Left renal cortex interstitium (tissue), 4 donors: ENCODE results near the gene ZNFX1. TPM values are rescaled to one million over a fixed set of nuclear protein-coding genes. Genes with fewer than 3 reads are reported as not detected.

Experiments used
- DNase-seq, 4 donors: peaks; one replicate each; pipeline ENCODE4 v3.0.0-alpha.2; 2013; ENCODE audit warnings: low read depth in 4 of 4, low spot score in 2 of 4, missing footprints in 1 of 4
- polyA plus RNA-seq, 4 donors: library from polyadenylated mRNA; unstranded; fragments of 120-200 nt; gene quantifications; one replicate each; pipeline ENCODE4 v1.2.1, GENCODE V29; 2013; ENCODE audit not compliant: insufficient read length in 4 of 4

ZNFX1 gene
- polyA plus RNA-seq, 4 donors, result 15.5 to 17.1 (median 17.0) TPM

DNA sequence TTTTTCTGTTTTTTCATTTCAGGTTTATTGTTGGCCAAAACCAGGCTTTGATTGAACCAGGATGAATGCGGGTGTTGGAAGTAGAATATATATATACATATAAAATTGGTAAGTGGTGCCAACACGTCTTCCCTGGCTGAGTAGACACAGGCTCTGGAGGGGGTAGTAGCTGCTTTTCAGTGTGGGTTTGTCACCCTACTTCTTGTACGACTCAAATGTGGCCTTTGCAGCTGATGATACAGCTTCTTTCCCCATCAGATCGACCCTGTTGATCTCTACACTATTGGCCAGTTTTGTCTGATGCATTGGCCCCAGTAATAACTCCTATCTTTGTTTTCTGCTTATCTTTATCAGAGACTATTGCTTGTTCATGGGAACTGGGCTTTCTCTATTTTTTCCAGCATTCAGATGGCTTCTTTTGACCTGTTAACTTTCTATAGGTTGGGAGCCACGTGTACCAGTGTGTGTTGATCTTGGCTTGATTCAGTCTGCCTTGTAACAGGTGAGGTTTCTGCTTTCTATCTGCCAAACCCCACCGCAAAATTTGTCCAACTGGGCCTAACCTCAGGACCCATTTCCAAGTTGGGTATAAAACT lies 2.7 kb upstream of the ZNFX1 start:
- DNase-seq, result no peak

DNA sequence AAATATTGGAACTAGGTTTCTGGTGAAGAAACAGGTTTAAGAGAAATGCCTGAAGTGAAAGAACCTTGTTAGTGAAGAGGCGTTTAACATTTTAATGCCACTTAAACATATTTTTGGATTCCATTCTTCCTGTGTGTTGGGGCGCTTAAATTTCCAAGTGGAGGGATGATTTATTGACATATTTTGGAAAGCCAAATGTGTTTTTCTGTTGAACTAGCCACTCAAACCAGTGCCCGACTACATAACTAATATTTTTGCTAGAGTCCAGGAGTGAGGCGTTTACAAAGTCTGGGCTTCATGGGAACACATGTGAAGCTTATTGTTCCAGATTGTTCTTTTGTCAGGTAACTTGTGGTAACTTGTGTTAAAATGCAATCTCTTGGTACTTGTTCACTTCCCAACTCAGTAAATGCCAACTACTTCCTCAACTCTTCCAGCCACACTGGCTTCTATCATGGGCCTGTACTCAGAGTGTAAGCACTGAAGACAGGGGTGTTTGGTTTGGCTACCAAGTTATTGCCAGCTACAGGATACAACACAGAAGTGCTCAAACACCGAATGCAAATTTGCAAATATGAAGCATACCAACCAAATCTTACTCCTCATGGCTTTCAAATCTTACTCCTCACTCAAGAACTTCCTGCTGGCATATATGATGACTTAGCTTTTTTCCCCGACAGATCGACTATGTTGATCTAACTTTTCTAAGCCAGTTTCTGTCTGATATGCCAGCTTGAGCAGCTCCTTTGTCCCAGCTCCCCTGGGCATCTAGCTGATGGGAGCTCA lies 2.0 kb upstream of the ZNFX1 start:
- no peak for DNase-seq

DNA sequence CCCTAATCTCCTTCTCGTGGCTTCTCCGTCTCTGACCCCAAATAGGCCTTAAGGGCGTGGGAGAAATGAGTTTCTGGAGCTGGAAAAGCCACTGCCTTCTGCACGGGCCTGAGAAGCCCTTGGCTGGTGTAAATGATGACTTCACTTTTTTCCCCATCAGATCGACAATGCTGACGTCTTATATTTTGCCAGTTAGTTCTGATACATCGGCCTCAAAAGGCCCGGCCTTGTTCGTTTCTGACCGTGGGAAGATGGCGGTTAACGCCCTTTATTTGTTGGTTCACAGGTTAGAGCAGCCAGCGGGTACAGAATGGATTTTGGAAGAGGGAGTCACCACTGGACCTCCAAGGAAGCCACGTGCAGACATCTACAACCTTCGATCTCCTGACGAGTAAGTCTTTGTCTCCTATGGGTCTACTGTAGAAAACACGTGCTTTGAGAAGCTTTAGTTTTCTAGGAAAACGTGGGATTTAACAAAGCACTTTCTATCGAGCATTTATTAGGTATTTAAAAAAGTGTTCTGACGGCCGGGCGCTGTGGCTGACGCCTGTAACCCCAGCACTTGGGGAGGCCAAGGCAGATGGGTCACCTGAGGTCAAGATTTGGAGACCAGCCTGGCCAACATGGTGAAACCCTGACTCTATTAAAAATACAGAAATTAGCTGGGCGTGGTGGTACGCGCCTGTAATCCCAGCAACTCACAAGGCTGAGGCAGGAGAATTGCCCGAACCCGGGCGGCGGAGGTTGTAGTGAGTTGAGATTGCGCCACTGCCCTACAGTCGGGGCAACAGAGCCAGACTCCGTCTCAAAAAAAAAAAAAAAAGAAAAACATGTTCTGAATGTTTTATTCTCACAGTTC lies 1.2 kb upstream of the ZNFX1 start:
- no peak for DNase-seq

DNA sequence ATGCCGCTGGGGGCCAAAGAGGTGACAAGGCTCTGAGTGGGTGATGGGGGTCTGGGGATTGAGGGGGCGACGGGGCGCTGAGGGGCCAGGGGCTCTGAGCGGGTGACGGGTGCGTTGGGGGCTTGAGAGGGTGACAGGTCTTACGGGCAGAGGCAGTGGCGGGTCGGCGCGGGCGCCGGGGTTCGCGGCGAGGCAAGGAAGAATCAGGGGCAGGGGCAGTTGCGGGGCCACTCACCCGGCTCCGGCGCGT lies 146 bp downstream of the ZNFX1 start:
- no peak for DNase-seq

- DNase-seq, result no peak
Observed at GRCh38 chr20:49276961-49277785, 684 bp downstream of the ZNFX1 start.

GRCh38 chr20:49276161-49276960 lies 1.5 kb downstream of the ZNFX1 start:
- DNase-seq, result peak in 1 of 4 donors; percentile 36

GRCh38 chr20:49275636-49276035 lies 2.2 kb downstream of the ZNFX1 start:
- DNase-seq, result no peak

DNA sequence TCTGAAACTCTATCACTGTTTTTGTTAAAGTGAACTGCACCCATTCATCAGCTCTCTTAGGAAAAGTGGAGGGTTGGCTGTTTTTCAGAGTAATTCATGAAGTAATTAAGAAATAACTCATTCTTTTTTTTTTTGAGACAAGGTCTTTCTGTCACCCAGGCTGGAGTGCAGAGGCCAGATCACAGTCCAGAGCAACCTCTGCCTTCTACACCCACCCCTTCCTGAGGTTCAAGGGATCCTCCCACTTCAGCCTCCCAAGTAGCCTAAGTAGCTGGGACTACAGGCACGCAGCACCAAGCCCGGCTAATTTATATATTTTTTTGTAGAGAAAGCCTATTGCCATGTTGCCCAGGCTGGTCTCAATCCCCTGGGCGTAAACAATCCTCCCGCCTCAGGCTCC lies 2.6 kb downstream of the ZNFX1 start:
- DNase-seq, result no peak

DNA sequence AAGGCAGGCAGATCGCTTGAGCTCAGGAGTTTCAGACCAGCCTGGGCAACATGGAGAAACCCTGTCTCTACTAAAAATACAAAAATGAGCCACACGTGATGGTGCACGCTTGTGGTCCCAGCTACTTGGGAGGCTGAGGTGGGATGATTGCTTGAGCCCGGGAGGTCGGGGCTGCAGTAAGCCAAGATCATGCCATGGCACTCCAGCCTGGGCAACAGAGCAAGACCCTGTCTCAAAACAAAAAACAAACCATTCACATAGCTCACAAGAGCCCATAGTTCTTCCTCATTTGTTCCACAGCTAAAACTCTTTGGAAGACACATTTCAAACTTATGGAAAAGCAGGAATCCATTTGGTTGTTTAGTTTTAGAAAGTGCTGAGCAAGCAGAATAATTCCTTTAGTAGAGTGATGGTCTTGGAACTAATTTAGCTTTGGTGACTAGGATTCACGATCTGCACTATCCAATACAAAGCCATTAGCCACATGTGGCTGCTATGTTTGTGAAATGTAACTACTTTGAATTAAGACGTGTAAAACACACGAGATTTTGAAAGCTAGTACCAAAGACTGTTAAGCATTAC lies 4.1 kb downstream of the ZNFX1 start:
- DNase-seq, result no peak

DNA sequence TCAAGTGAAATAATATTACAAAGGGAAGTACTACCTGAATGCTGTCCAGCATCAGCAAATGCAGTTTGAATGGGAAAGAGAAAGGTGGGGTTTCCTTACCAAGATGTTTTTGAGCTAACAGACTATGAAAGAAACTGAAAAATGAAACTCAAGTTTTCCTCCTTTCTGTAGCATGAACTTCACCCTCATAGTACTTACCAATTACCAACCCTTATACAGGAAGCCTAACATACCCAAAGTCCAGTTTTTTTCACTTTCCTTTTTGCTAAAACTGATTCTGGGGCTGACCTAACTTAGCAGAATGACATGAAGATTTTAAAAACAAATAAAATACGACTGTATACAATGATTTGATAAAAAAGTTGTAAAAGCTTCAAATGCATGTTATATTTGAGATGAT lies 5.2 kb downstream of the ZNFX1 start:
- DNase-seq, result no peak

- no peak for DNase-seq
Observed at GRCh38 chr20:49270736-49271135, 7.1 kb downstream of the ZNFX1 start.

GRCh38 chr20:49270177-49270576 lies 7.7 kb downstream of the ZNFX1 start:
- DNase-seq, result no peak

GRCh38 chr20:49268600-49269365 lies 9.1 kb downstream of the ZNFX1 start:
- DNase-seq, result no peak

DNA sequence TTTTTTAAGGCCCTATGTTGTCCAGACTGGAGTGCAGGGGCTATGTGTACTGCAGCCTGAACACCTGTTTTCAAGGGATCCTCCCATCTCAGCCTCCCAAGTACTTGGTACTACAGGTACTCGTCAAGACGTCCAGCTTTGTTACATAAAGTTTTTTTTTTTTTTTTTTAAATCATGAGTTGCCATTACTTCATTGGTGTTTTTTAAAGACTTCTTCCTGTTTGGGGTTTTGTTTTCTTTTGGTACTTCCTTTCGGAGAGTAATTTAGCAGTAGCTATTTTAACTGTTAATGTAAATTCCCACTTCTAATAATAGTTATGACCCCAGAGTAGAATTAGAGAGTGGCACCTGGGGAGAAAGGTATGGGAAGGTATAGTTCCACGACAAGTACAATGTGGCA lies 10.5 kb downstream of the ZNFX1 start:
- DNase-seq, result no peak

GRCh38 chr20:49262444-49262843 lies 15.4 kb downstream of the ZNFX1 start:
- no peak for DNase-seq

GRCh38 chr20:49261173-49261572 lies 16.7 kb downstream of the ZNFX1 start:
- DNase-seq, result no peak

DNA sequence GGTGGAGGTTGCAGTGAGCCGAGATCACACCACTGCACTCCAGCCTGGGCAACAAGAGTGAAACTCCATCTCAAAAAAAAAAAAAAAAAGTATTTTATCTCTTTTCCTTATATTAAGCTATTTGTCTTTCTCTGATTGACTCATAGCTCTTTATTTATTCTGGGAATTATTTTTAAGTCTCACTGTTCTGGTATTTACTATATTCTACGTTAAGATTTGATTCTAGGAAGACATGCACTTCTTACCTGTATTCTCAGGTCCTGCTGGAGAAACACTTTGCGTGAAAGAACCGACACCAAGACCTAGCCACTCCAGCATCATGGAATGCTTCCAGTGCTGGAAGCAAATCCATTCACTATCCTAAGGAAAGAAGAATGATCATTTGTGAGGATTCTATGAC lies 17.6 kb downstream of the ZNFX1 start:
- DNase-seq, result no peak

DNA sequence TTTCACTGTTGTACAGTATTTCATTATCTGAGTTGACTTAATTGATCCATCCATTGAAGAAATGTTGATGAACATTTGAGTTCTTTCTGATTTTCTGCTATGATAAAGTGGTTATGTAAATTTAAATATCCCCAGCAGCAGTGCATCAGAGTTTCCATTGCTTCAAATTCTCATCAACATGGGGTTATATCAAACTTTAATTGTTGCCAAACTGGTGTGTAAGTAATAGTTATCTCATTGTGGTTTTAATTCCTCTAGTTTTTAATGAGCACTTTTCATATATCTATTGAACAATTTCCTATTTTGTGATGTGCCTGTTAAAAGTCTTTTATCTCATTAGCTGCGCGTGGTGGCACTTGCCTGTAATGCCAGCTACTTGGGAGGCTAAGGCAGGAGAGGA lies 18.1 kb downstream of the ZNFX1 start:
- no peak for DNase-seq

DNA sequence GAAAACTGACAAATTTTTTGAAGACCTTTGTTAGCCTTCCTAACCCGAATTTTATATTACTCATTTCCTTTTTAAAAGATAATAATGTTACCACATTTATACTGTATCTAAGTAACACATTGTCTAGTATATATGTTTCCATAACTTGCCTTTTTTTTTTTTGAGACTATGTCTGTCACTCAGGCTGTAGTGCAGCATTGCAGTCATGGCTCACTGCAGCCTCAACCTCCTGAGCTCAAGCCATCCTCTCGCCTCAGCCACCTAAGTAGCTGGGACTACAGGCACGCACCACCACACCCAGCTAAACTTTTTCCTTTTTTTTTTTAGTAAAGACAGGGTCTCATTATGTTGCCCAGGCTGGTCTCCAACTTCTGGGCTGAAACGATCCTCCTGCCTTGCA lies 18.6 kb downstream of the ZNFX1 start:
- DNase-seq, result no peak
